OCI-LY3 (cell line): Measurements from ENCODE around the gene KLHL20.

Experiments
- EZH2phosphoT487 ChIP-seq: fragments of 200-600 bp; shearing (Covaris generic); IDR thresholded peaks from 2 replicates; pipeline ENCODE4 v1.6.1; 2018; ENCODE audit warnings: antibody characterized with exemption, mixed run types, low read depth
- TF ChIP-seq, protein P1 (sequence below): fragments of 200-600, 300-600 bp; sonication (generic); IDR thresholded peaks from 2 replicates; pipeline ENCODE4 v1.5.1; 2014; ENCODE audit warnings: antibody characterized with exemption, low read length, low read depth

- TF ChIP-seq, protein P1, sequence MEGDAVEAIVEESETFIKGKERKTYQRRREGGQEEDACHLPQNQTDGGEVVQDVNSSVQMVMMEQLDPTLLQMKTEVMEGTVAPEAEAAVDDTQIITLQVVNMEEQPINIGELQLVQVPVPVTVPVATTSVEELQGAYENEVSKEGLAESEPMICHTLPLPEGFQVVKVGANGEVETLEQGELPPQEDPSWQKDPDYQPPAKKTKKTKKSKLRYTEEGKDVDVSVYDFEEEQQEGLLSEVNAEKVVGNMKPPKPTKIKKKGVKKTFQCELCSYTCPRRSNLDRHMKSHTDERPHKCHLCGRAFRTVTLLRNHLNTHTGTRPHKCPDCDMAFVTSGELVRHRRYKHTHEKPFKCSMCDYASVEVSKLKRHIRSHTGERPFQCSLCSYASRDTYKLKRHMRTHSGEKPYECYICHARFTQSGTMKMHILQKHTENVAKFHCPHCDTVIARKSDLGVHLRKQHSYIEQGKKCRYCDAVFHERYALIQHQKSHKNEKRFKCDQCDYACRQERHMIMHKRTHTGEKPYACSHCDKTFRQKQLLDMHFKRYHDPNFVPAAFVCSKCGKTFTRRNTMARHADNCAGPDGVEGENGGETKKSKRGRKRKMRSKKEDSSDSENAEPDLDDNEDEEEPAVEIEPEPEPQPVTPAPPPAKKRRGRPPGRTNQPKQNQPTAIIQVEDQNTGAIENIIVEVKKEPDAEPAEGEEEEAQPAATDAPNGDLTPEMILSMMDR: no peak
- no peak for TF ChIP-seq EZH2phosphoT487
These were observed 103.7 kb downstream of the KLHL20 start for GRCh38 chr1:173818459-173818858.
